NCI-H1694 (cell line): ENCODE data around the gene PRKAA1.

Experiments used
- DNase-seq: peaks from one replicate; lab custom pipeline; 2025; lab: John Stamatoyannopoulos, UW

PRKAA1 gene

DNA sequence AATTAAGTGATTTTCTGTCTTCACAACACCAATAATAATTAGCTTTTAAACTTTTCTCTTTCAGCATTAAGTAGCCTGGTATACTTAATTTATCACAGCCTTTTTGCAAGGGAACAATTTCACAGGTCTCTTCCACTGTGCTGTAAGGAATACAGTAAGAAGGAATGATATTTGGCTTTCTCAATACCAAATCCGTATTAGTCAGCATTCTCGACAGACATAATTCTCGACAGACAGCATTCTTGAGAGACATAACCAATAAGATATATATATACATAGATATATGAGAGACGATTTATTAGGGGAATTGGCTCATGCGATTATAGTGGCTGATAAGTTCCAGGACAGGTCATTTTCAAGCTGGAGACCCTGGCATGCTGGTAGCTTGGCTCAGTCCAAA is 18.0 kb downstream of the PRKAA1 start:
- no peak for DNase-seq

DNA sequence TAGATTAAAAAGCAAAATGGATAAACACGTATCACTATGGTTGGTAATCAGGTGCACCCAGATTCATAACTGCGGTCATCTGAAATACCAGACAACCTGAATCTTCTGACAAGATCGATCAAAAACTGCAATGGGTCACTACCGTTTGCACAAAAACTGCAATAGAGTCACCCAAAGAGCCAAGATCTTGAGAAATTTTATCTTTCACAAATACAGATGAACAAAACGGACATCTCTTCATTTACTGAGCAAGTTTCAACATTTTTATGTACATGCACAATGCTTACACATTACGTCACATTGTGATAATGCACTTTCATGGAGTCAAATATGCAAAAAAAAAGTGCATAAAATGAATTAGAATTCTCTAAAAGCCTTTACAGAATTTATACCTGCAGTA is 18.6 kb downstream of the PRKAA1 start:
- DNase-seq = no peak

DNA sequence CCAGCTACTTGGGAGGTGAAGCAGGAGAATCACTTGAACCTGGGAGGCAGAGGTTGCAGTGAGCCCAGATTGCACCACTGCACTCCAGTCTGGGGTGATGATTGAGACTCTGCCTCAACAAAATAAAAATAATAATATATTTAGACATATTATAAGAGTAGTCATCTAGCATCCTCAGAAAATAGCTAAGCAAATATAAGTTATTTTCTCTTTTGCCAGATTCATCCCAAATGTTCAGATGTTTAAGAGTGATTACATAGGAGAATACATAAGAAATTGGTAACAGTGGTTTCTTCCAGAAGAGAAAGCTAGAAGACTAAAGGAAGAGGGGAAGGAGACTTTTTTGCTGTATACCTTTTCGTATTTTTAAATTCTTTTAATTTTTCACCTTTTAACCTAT is 20.0 kb downstream of the PRKAA1 start:
- no peak for DNase-seq

GRCh38 chr5:40776658-40776977 is 21.6 kb downstream of the PRKAA1 start:
- DNase-seq = no peak

DNA sequence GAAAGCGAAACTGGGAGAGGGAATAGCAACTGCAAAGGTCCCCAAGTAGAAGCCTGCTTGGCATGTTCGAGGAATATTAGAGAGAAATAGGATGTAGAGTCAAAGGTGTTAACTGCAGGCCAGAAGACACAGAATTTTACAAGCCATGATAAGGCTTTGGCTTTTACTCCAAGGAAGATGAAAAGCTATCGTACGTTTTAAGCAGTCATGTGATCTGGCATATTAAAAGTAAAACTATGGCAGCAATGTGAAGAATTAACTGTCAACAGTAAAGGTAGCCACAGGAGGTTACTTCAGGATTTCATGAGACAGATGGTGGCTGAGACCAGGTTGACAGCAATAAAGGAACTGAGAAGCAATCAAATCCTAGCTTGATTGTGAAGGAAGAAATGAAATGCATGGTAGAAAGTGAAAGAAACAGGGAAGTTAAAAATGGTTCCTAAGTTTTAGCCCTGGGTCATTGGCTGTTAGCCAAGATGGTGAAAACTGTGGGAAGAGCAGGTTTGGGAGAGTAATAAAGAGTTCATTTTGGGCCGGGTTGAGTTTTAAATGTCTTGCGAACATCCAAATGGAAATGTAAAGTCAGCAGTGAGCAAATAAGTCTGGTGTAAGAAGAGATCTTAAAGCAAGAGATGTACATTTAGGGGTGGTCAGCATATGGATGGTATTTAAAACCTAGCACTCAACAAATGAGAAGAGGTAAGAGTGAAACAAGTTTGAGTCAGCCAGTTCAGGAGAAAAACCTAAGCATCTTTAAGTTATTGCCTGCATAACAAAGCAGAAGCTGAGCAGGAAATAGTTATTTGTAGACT is 22.1 kb downstream of the PRKAA1 start:
- DNase-seq = no peak

DNA sequence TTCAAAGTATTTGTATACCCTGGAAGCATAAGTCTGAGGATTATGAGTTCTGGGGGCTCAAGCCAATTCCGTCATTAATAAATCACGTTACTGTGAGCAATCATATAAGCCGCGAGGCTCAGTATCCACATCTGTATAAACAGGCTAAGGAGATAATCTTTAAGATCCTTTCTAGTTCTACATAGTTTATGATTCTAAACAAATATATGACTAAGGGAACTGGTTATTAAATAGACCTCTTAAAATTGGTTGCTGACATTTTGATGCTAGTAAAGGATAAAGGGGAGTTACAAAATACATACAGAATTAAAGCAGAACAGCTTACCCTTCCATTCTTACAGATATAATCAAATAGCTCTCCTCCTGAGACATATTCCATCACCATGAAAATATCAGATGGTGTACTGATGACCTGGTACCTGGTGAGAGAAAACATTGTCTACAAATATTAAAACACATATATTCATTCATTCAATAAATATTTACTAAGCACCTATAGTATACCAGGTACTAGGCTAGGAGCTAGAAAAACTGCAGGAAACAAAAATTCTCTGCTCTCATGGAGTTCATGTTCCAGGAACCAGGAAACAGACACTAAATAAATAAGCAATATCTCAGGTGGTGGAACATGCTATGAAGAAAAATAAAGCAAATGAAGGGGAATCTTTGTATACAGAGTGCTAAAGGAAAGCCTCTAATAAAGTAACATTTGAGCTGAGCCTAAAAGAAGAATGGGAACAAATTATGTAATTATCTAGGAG is 22.9 kb downstream of the PRKAA1 start:
- DNase-seq = no peak

DNA sequence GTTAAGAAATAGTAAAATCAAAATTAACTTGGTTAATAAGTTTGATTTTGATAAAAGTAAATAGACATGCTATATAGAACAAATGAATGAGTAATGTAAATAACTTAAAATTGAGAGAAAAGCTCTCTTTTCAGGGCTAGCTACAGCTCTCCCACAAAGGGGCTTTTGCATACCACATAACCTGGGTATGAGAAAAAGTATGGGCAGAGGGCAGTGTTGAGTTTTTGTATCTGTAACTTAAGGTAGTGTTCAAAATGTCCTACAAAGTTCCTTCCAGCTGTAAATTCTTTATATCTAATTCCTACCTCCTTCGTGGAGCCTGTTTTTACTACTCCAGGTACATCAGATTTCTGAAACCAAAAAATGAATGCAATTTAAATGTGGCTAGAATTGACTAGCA is 23.6 kb downstream of the PRKAA1 start:
- no peak for DNase-seq

- DNase-seq = no peak
Observed at GRCh38 chr5:40770764-40771163, 27.4 kb downstream of the PRKAA1 start.

DNA sequence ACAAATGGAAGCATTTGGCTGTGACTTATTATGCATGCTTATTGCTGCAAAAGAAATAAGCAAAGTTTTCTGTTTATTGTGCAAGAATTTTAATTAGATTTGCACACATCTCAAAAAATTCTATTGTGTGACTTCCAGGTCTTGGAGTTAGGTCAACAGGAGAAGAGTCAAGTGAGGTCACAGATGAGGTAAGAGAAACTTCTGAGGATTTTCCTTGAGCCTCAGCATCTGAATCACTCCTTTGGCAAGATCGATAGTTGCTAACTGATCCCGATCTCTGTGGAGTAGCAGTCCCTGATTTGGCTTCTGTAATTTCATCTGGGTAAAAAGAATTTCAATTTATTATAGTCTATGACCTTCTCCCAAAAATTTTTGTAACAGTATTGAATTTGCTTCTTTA is 35.5 kb downstream of the PRKAA1 start:
- no peak for DNase-seq

DNA sequence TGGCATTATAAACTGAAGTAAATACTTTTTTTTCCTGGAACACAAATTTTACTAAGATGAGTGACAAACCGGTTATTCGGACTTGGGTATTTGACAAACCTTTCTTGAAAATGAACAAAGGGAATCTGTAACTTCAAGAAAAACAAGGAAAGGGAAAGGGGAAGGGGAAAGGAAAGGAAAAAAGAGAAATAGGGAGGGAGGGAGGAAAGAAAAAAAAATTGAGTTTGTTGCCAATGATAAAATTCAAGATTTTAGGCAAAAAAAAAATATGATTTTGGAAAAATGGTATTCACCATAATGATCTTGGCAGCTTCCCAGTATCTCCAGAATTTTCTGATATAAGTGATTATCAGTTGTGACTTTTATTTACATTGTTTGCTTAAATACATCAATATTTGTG is 40.8 kb downstream of the PRKAA1 start:
- no peak for DNase-seq

- DNase-seq = peak; percentile 95
Observed at GRCh38 chr5:40755407-40756365, 42.5 kb downstream of the PRKAA1 start, which contains the start of gene TTC33. Gene TTC33, minus strand, starts transcription at chr5:40755961. Its CDS starts 8,943 bp downstream, at chr5:40747018.

DNA sequence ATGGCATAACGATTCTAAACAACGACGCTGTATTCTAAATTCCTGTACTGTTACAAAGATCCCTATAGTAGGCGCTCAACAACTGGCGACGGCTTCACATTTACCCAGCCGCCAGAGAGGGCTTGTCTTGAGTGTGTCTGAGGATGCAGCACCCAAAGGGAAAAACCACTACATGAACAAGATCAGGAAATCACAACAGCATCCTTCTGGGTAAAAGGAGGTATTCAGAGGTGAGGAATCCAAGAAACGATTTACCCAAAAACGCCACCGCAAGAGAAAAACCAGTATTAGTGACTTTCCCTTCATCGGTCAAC is 43.1 kb downstream of the PRKAA1 start:
- peak; percentile 66 for DNase-seq

- DNase-seq = no peak
Observed at GRCh38 chr5:40754381-40755092, 43.6 kb downstream of the PRKAA1 start.

GRCh38 chr5:40746703-40747102 is 51.5 kb downstream of the PRKAA1 start:
- no peak for DNase-seq

GRCh38 chr5:40743771-40744170 is 54.4 kb downstream of the PRKAA1 start:
- DNase-seq = no peak

- DNase-seq = no peak
Observed at GRCh38 chr5:40738502-40738901, 59.7 kb downstream of the PRKAA1 start.

DNA sequence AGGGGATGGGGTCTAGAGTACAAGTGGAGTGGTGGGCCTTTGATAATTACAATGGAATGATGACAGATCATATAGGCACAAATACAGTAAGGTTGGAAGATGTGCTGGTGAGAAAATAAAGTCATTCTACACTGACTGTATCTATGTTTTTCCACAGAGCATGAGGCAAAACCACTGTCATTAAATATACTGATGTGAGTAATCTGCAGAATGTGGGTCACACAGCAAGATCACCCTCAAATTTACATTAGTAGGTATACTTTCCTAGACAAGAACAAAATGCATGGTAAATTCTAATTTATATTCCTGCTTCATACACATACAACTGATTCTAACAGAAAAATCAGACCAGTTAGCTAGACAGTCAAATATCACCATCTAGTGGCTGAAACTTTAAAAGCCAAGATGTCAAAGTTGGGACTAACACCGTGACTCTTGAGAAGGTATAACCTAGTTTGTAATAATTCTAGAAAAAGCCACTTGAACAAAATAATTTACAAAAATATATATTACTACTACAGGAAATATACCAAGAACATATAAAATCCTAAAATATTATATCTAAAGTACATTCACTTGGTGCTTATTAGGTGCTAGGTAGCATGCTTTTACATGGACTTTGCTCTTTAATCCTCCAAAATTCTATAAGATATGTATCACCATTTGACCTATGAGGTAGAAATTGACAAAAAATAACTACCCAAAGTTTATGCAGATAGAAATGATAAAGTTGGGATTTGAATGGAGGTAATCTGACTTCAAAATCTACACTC is 61.9 kb downstream of the PRKAA1 start:
- DNase-seq = peak; percentile 49

DNA sequence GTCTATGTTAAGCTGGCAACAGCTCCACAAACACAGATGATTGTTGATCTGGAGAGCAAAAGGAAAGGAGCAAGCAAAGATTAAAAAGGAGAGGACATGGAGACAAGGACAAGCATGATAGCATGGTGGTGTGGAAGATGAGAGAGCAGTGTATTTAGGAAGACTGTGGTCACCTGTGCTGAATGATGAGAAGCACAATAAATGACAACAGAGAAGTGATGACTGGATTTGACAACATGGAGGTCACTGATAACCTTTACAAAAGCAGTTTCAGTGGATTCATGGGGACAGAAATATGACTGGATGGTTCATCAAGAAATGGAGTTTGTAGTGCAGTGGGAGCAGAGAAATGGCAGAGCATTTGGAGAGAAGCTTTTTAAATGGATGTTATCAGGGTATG is 62.6 kb downstream of the PRKAA1 start:
- DNase-seq = no peak

DNA sequence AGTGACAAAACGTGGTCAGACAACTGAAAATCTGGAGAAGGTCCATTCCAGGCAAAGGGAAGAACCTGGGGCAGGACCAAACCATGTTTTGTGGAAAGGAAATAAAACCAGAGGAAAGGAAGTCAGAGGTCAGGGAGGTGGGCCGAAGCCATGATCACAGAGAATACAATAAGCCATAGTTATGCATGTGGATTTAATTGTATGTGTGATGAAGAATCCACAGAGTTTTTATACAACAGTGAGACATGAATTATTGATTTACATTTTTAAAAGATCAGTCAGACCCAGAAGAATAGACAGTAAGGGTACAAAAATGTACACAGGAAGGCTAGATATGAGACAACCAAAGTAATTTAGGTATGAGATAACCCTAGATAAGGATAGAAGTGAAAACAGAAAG is 63.2 kb downstream of the PRKAA1 start:
- DNase-seq = no peak

GRCh38 chr5:40733879-40734563 is 64.2 kb downstream of the PRKAA1 start:
- DNase-seq = no peak

DNA sequence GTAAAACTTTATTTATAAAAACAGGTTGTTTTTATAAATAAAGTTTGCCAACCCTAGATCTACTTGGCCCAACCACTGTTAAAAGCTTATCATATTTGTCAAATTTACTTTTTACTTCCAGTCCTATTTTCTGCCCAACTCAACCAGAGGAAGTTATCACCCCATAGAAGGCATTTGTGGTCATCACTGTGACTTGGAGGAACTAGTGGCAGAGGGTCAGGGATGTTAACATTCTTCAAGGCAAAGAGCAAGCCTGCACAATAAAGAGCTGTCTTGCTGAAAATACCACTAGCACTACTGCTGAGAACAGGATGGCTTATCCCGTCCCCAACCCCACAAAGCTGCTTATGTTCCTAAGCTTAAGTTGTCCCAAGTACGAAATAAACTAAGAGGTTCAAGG is 64.7 kb downstream of the PRKAA1 start:
- no peak for DNase-seq
